NCI-H2029 (cell line): ENCODE measurements around the gene HSD17B8.
"Not testable (repeated sequence)": the region's sequence is repeated elsewhere in the genome, so short reads cannot be mapped to it uniquely, and the experiment has no call there.

Source experiments
- DNase-seq: peaks from one replicate; lab custom pipeline; 2025; lab: John Stamatoyannopoulos, UW

HSD17B8 gene

GRCh38 chr6:33206027-33206863 is 1.8 kb downstream of the HSD17B8 start:
- no peak for DNase-seq

GRCh38 chr6:33206864-33207551 is 2.6 kb downstream of the HSD17B8 start:
- no peak for DNase-seq

- DNase-seq, result no peak
Measured at GRCh38 chr6:33207552-33208090, 3.2 kb downstream of the HSD17B8 start.

GRCh38 chr6:33208091-33208967 is 3.9 kb downstream of the HSD17B8 start, which contains the start of gene RING1:
RING1 (plus strand) TSS chr6:33208500; CDS start chr6:33208823, 323 bp downstream.
- DNase-seq, result peak; percentile 69

- DNase-seq, result no peak
Measured at GRCh38 chr6:33209856-33210255, 5.4 kb downstream of the HSD17B8 start.

GRCh38 chr6:33211136-33211535 is 6.7 kb downstream of the HSD17B8 start:
- DNase-seq, result no peak

- no peak for DNase-seq
Measured at GRCh38 chr6:33211666-33212422, 7.4 kb downstream of the HSD17B8 start.

- no peak for DNase-seq
Measured at GRCh38 chr6:33212857-33213165, 8.4 kb downstream of the HSD17B8 start.

- no peak for DNase-seq
Measured at GRCh38 chr6:33213166-33213988, 8.9 kb downstream of the HSD17B8 start.

GRCh38 chr6:33213989-33214335 is 9.5 kb downstream of the HSD17B8 start:
- no peak for DNase-seq

- no peak for DNase-seq
Measured at GRCh38 chr6:33215271-33216116, 11.0 kb downstream of the HSD17B8 start.

- no peak for DNase-seq
Measured at GRCh38 chr6:33216117-33216649, 11.7 kb downstream of the HSD17B8 start.

- DNase-seq, result no peak
Measured at GRCh38 chr6:33217246-33217645, 12.8 kb downstream of the HSD17B8 start.

- no peak for DNase-seq
Measured at GRCh38 chr6:33217681-33218080, 13.2 kb downstream of the HSD17B8 start.

- not testable (repeated sequence) for DNase-seq
Measured at GRCh38 chr6:33226503-33227120, 22.2 kb downstream of the HSD17B8 start.

GRCh38 chr6:33235221-33235634 is 30.8 kb downstream of the HSD17B8 start:
- no peak for DNase-seq

- DNase-seq, result no peak
Measured at GRCh38 chr6:33236328-33236727, 31.9 kb downstream of the HSD17B8 start.

GRCh38 chr6:33236852-33237251 is 32.4 kb downstream of the HSD17B8 start:
- no peak for DNase-seq

- DNase-seq, result no peak
Measured at GRCh38 chr6:33237741-33238140, 33.3 kb downstream of the HSD17B8 start.
